ENCODE data around the gene IZUMO1R.

- TF ChIP-seq, protein P1, sequence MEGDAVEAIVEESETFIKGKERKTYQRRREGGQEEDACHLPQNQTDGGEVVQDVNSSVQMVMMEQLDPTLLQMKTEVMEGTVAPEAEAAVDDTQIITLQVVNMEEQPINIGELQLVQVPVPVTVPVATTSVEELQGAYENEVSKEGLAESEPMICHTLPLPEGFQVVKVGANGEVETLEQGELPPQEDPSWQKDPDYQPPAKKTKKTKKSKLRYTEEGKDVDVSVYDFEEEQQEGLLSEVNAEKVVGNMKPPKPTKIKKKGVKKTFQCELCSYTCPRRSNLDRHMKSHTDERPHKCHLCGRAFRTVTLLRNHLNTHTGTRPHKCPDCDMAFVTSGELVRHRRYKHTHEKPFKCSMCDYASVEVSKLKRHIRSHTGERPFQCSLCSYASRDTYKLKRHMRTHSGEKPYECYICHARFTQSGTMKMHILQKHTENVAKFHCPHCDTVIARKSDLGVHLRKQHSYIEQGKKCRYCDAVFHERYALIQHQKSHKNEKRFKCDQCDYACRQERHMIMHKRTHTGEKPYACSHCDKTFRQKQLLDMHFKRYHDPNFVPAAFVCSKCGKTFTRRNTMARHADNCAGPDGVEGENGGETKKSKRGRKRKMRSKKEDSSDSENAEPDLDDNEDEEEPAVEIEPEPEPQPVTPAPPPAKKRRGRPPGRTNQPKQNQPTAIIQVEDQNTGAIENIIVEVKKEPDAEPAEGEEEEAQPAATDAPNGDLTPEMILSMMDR (IDR thresholded peaks at IDR 0.05), result no peak
- no peak for TF ChIP-seq EZH2phosphoT487 (IDR thresholded peaks at IDR 0.05; ENCODE audit: borderline replicate concordance, low read depth)
- no peak for TF ChIP-seq SIN3A (IDR thresholded peaks at IDR 0.05; ENCODE audit: borderline replicate concordance, low read depth, low read length)
- TF ChIP-seq JUND (IDR thresholded peaks at IDR 0.05), result no peak
- TF ChIP-seq NRF1 (IDR thresholded peaks at IDR 0.05; ENCODE audit: low read depth, low read length), result no peak
- TF ChIP-seq PBX3 (IDR thresholded peaks at IDR 0.05), result no peak
- no peak for TF ChIP-seq YY1 (IDR thresholded peaks at IDR 0.05; ENCODE audit: low read depth)
- no peak for TF ChIP-seq TEAD4 (IDR thresholded peaks at IDR 0.05; ENCODE audit: borderline replicate concordance, insufficient read depth)
- TF ChIP-seq GABPA (IDR thresholded peaks at IDR 0.05; ENCODE audit: low read depth), result no peak
- no peak for TF ChIP-seq RAD21 (IDR thresholded peaks at IDR 0.05; ENCODE audit: low read length)
Observed at GRCh38 chr11:94309757-94310156, 5.4 kb downstream of the IZUMO1R start.
